Activated CD4-positive, CD25-positive, alpha-beta regulatory T cell (primary cell): ENCODE measurements around the gene EGLN2.
"Not testable (repeated sequence)": the region's sequence is repeated elsewhere in the genome, so short reads cannot be mapped to it uniquely, and the experiment has no call there.

Experiments used
- DNase-seq, 4 experiments: peaks; one replicate each; lab custom pipeline; 2025; lab: John Stamatoyannopoulos, UW

The EGLN2 gene

DNA sequence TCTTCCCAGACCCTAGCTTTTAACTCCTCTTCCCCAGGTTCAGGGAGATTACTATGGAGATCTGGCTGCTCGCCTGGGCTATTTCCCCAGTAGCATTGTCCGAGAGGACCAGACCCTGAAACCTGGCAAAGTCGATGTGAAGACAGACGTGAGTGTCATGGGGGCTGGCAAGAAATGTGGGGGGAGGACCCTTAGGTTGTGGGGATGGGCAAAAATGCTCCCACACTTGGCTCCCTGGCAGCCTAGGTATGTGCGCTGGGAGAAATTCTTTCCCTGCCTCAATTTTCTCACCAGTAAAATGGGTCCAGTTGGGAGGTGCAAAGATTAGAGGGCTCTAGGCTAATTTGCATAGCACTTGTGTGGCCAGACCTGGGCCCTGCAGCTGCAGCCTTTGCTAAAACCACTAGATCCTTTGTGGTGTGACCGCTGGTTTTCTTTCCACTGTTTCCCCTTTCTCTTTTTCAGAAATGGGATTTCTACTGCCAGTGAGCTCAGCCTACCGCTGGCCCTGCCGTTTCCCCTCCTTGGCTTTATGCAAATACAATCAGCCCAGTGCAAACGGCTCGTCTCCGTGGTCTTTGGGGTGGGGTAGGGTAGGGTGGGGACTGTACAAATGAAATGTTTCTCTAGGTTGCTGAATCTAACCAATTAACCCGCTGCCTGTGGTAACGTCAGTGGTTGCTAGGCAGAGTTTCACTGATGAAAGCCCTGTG is 21.9 kb upstream of the EGLN2 start:
- peak; percentile 55 to 77 (median 70) for DNase-seq

- no peak for DNase-seq
These were observed 21.4 kb upstream of the EGLN2 start for GRCh38 chr19:40777645-40777936.

GRCh38 chr19:40777937-40778705 is 20.9 kb upstream of the EGLN2 start, which contains the start of gene RAB4B:
Gene RAB4B (plus strand): TSS chr19:40778247. CDS start chr19:40778376, 129 bp downstream.
- DNase-seq = peak; percentile 99 to 100 (median 99)

DNA sequence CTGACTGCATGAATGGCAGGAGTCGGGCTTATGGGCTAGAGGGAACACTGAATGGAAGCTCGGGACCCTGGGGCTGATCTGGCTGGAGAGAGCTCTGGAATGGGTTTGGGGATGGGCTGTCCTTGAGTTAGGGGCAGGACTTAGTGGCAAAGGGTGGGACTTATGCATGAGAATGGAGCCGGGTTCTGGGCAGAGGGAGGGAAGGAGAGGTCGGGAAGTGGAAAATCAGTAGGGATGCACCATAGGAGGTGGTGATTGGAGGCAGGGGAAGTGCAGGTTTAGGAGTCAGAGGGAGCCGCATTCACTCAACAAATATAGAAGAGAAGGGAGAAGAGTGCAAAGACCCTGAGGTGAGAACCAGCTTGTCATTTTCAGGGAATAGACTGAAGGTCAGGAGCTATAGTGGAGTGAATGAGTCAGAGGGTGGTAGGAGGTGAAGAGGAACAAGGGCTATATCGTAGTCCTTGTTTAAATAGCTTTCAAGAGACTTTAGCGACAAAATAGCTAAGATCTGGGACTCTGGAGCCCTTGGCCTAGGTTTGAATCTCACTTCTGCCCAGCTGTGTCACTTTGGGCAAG is 20.2 kb upstream of the EGLN2 start:
- DNase-seq = no peak

- DNase-seq = no peak
These were observed 18.4 kb upstream of the EGLN2 start for GRCh38 chr19:40780582-40780981.

GRCh38 chr19:40781140-40781539 is 17.9 kb upstream of the EGLN2 start:
- no peak for DNase-seq

- no peak for DNase-seq
These were observed 15.3 kb upstream of the EGLN2 start for GRCh38 chr19:40783711-40784110.

DNA sequence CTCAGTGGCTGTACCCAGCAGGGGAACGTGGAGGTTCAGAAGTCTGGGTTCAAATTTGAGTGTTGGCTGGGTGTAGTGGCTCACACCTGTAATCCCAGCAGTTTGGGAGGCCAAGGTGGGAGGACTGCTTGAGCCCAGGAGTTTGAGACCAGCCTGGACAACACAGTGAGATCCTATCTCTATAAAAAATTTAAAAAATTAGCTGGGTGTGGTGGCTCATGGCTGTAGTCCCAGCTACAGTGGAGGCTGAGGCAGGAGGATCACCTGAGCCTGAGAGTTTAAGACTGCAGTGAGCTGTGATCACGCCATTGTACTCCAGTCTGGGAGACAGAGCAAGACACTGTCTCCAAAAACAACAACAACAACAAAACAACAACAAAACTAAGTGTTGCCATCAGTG is 14.8 kb upstream of the EGLN2 start:
- DNase-seq = not testable (repeated sequence)

DNA sequence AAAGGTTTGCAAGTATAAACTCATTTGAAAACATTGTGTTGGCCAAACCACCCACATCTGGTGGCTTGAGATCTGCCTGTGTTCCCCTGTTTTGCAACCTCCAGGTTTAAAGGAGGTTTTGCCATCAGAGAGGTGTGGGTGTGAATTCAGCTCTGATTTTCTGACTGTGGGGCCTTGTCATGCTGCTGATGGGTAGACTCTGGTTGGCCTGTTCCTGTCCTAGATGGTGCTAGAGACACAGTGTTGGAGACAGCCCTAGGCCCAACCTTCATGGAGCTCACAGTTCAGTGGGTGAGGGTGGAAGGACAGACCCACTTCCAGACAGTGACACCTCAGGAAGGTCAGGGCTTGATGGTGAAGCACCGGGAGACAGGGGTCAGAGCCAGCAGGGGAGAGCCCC is 13.5 kb upstream of the EGLN2 start:
- DNase-seq = no peak

DNA sequence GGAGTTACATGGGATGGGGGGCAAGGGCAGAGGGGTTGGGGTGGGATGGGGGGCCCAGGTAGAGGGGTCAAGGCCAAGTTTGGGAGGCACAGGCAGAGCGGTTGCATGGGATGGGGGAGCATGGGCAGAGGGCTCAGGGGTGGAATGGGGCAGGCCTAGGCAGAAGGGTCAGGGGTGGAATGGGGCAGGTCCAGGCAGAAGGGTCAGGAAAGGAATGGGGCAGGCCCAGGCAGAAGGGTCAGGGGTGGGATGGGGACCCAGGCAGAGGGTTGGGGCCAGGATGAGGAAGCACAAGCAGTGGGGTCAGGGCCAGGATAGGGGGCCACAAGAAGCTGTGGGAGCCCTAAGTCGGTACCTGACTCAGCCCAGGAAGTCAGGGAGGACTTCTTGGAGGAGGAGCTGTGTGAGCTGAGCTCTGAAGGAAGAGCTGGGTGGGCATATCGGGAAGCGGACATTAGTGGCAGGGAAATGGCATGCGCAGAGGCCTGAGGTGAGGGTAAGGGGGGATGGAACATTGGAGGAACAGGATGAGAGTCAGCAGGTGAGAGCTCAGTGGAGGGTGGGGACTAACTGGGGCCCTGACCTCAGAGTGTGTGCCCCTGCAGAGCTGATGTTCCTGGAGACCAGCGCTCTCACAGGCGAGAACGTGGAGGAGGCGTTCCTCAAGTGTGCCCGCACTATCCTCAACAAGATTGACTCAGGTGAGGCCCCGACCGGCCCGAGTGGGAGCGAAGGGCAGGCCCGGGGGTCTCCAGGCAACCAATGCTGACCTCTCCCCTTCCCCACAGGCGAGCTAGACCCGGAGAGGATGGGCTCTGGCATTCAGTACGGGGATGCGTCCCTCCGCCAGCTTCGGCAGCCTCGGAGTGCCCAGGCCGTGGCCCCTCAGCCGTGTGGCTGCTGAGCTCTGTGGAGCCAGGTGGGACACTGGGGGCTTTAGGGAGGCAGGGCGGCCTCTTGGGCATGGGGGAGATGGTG is 12.6 kb upstream of the EGLN2 start:
- no peak for DNase-seq

DNA sequence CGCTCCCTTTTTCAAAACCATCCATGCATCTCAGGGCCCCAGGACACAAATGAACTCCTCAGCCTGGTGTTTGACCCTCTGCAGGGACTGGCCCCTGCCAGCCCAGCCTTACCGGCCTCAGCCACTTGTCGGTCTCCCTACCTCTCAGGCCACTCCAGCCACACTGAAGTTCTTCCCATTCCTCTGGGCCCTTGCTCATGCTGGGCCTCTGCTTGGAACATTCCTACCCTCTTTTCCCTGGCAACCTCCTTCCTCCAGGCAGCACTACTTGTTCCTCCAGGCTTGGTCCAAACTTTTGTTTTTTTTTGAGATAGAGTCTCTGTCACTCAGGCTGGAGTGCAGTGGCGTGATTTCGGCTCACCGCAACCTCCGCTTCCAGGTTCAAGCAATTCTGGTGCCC is 7.6 kb upstream of the EGLN2 start:
- no peak for DNase-seq

DNA sequence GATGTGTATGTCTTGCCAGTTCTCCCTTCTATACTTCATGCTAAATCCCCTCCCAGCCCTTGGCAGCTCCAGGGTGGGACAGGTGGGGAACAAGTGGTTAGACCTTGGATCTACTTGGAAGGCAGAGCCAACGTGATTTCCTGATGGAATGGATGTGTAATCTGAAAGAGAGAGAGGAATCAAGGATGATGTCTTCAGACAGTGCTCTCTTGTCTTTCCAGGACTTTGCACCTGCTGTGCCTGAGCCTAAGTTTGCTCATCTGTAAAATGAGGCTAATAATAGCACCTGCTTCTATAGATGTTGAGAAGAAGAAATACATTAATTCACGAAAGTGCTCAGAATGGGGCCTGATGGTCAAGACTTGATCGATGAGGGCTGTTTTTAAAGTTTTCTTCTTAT is 7.0 kb upstream of the EGLN2 start:
- DNase-seq = no peak

GRCh38 chr19:40797166-40797962 is 1.6 kb upstream of the EGLN2 start:
- no peak for DNase-seq

DNA sequence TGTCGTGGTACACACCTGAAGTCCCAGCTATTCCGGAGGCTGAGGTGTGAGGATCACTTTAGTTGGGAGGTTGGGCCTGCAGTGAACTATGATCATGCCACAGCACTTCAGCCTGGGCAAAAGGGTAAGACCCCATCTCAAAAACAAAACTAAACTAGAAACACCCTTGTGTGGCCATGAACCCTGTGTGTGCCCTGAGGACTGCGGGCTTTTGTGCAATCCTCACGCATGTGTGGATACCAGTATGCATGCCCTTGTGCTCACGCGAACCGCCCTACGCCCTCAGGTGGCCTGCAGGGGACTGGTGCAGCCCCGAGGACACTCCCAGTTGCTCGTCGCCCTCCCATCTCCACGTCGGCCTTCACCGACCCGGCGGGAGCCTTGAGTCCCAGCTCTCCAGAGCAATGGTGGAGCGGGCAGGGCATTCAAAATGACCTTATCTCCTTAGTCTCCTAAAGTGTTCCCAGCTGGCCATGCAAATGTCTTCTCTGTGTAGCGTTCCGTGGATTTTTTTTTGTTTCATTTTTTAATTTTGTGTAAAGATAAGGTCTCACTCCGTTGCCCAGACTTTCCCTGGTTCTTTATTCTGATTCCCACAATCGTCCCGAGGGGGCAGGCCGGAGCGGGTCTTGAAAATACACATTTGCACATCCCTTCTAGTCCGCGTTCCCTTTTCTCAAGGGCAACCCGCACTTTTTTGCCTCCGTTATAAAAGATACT is 868 bp upstream of the EGLN2 start:
- DNase-seq = peak in 3 of 4 experiments; percentile 32 to 52 (median 39)

GRCh38 chr19:40799558-40800338 is 757 bp downstream of the EGLN2 start:
- DNase-seq = no peak

DNA sequence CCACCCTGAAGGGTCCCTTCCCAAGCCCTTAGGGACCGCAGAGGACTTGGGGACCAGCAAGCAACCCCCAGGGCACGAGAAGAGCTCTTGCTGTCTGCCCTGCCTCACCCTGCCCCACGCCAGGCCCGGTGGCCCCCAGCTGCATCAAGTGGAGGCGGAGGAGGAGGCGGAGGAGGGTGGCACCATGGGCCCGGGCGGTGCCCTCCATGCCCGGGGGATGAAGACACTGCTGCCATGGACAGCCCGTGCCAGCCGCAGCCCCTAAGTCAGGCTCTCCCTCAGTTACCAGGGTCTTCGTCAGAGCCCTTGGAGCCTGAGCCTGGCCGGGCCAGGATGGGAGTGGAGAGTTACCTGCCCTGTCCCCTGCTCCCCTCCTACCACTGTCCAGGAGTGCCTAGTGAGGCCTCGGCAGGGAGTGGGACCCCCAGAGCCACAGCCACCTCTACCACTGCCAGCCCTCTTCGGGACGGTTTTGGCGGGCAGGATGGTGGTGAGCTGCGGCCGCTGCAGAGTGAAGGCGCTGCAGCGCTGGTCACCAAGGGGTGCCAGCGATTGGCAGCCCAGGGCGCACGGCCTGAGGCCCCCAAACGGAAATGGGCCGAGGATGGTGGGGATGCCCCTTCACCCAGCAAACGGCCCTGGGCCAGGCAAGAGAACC is 1.5 kb downstream of the EGLN2 start:
- DNase-seq = no peak

DNA sequence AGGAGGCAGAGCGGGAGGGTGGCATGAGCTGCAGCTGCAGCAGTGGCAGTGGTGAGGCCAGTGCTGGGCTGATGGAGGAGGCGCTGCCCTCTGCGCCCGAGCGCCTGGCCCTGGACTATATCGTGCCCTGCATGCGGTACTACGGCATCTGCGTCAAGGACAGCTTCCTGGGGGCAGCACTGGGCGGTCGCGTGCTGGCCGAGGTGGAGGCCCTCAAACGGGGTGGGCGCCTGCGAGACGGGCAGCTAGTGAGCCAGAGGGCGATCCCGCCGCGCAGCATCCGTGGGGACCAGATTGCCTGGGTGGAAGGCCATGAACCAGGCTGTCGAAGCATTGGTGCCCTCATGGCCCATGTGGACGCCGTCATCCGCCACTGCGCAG is 2.0 kb downstream of the EGLN2 start:
- DNase-seq = no peak

DNA sequence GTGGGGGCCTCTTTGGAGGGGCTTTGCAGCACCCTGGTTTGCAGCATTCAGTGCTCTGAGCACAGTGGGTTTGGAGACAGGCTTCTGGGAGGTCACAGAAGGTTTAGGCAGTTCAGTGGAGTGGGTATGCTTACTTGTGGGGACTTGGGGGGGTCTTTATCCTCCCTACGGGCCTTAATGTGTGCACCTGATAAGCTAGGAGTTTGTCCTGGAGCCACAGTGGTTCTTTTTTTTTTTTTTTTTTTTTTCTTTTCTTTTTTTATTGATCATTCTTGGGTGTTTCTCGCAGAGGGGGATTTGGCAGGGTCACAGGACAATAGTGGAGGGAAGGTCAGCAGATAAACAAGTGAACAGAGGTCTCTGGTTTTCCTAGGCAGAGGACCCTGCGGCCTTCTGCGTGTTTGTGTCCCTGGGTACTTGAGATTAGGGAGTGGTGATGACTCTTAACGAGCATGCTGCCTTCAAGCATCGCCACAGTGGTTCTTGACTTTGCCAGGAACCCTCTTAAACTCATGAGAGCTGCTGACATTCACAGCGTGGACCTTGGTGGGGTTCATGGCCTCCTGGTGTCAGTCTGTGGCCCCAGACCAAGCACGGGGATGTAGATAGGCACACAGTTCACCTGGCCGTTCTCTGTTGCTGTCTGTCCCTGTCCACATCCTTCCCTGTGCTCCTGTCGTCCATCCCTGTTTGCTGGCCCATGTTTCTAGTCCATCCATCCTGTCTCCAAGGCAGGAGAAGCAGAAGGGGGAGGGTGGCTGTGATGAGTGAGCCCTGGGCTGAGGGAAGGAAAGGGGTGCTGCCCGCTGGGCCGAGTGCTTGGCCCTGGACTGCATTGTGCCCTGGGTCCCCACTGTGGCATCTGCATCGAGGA is 2.7 kb downstream of the EGLN2 start:
- DNase-seq = no peak
